Glomerular visceral epithelial cell (primary cell): ENCODE measurements around the gene SENP7.
"Not testable (repeated sequence)": the region's sequence is repeated elsewhere in the genome, so short reads cannot be mapped to it uniquely, and the experiment has no call there.

Experiments
- DNase-seq: peaks from one replicate; pipeline ENCODE4 v3.0.0-alpha.2; 2016; ENCODE audit errors: extremely low spot score

SENP7 gene

DNA sequence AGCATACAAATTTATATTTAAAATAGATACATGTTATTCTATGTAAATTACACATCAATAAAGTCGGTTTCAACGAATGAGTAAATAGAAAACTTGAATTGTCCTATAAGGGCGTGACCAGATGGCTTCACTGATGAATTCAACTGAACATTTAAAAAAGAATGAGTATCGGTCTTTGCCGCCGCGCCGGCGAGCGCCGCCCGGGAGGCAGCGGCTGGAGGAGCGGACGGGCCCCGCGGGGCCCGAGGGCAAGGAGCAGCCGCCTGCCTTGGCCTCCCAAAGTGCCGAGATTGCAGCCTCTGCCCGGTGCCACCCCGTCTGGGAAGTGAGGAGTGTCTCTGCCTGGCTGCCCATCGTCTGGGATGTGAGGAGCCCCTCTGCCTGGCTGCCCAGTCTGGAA, 74.4 kb downstream of the SENP7 start:
- not testable (repeated sequence) for DNase-seq

DNA sequence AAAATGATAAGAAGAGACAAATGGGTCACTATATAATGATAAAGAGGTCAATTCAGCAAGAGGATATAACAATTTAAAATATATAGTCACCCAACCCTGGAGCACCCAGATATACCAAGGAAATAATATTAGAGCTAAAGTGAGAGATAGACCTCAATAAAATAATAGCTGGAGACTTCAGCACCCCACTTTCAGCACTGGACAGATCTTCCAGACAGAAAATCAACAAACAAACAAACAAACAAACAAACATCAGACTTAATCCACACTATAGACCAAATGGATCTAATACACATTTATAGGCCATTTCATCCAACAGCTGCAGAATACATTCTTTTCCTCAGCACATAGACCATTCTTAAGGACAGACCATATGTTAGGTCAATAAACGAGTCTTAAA, 79.4 kb downstream of the SENP7 start:
- no peak for DNase-seq

DNA sequence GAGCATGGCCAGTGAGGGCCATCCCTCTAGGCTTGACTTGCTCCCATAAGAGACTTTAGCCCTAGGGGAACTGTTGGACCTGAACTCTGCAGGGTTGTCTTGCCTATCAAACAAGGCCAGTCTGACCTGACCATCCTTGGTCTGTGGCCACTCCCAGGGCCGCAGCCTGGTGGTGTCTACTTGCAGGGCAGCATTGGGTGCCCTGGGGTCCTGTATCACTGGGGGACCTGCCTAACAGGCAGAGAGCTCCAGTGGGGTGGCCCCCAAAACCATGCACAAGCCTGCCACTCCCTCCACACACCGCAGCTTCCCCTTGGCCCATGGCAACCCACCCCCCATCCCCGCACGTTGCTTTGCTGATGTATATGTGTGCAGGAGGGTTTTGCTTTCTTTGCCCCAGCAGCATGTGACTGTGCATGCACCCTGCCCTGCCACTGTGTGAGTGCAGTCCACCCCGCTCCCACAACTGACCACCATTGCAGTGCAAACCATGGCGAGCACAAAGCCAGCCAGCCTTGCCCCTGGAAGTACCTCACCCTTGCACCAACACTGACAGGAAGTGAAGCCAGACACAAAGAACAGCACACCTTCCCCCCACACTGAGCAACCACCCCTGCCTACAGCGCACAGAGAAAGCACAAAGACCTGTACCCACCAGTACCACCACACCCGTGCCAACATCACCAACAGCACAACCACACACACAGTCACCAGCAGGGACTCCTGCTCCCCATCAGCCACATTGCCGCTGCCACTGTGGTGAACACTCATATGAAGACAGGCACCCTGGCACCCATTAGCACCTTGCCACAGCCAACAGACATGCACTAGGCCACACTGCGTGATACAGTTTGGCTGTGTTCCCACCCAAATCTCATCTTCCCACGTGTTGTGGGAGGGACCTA, 88.8 kb downstream of the SENP7 start:
- DNase-seq: no peak

DNA sequence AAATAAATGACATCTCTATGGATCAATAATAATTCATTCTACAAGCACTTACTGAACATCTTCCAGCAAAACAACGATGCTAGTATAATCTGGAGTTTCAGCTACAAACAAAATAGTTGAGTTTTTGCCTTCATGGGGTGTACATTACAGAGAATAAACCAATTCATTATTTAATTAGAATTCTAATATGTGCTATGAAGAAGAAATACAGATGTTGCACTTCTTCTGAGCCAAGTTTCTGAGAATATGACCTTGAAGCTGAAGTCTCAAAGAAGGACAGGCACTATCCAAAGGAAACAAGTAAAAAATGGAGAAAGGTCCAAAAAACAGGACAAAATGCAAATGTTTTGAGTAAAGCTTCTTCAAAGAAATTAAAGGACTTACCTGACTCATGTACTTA, 94.2 kb downstream of the SENP7 start:
- no peak for DNase-seq

DNA sequence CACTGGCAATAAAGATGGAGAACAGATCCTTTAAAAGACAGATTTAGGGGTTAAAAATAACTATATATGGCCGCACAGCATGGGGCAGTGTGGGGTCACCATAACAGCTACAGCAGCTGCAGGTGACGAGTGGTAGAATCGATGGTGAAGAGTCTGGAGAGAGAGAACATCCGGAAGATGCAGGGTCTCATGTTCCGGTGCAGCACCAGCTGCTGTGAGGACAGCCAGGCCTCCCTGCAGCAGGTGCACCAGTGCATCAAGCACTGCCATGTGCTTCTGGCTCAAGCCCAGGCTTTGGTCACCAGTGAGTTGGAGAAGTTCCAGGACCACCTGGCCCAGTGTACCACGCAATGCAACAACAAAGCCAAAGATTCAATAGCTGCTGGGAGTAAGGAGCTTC, 98.9 kb downstream of the SENP7 start:
- DNase-seq: no peak

DNA sequence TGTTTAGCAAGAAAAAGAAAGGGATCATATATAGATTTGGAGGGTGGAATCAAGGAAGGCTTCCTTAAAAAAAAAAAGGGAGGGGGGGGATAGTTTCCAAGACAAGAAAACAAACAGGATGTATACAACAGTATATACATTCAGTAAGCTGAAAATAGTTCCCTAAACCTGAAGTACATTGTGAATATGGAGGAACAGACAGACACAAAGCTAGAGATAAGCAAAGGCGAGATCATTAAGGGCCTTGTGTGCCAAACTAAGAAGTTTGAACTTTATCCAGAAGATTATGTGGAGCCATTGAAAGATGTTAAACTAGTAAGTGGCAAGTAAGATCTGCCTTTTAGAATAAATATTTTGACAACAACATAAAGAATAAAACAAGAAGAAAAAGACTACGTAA, 99.4 kb downstream of the SENP7 start:
- DNase-seq: no peak

DNA sequence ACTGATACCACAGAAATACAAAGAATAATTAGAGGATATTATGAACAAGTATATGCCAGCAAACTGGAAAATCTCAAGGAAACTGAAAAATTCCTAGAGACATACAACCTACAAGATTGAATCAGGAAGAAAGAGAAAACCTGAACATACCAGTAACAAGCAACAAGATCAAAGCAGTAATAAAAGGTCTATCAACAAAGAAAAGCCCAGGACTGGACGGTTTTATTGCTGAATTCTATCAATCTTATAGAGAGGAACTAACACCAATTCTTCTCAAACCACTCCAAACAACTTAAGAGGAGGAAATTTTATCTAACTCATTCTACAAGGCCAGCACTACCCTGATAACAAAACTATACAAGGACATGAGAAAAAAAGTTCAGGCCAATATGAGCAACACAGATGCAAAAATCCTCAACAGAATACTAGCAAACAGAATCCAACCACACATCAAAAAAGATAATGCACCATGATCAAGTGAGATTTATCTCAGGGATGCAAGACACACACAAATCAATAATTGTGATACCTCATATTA, 121.5 kb downstream of the SENP7 start:
- DNase-seq: no peak

DNA sequence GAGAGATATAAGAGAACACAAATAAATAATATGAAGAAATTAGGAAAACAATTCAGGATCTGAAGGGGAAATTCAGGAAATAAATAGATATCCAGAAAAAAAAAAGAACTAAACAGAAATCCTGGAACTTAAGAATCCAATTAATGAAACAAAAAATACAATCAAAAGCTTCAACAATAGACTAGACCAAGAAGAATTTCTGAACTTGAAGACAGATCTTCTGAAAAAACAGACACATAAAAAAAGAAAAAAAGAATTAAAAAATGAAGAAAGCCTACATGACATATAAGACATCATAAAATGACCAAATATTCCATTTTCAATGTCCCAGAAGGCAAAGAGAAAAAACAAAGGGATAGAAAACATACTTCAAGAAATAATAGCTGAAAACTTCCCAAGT, 124.3 kb downstream of the SENP7 start:
- no peak for DNase-seq

DNA sequence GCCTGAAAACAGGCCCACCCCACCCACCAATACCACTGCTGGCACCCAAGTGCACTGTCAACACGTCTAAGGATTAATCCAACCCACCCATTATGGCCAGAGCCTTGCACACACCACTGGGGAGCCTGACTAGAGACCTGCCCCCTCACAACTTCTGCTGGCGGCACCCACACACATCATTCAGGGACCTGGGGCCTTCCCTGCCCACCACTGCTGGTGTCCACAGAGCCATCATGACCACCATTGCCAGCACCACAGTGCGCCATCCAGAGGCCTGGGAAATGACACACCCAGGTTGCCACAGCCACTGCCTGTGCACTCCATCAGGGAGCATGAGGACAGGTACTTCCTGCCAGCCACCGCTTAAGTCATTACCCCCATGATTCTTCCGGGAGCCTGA, 125.7 kb downstream of the SENP7 start:
- no peak for DNase-seq

DNA sequence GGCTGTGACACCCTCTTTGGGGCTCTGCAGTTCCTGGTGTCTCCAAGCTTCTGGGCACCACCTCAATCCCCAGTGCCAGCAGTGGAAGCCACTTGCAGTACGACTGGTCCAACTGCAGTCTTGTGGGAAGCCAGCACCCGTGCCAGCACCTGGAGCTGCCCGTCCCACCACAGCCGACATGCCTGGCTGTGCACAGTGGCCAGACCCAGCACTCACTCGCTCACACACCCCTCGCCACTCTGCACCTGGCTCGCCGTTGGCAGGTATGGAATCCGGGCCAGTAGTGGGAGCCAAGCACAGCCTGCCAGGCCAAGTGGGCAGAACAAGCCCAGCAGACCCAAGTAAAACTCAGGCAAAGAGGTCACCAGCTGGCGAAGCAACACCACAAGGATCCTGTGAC, 128.6 kb downstream of the SENP7 start:
- DNase-seq: no peak

DNA sequence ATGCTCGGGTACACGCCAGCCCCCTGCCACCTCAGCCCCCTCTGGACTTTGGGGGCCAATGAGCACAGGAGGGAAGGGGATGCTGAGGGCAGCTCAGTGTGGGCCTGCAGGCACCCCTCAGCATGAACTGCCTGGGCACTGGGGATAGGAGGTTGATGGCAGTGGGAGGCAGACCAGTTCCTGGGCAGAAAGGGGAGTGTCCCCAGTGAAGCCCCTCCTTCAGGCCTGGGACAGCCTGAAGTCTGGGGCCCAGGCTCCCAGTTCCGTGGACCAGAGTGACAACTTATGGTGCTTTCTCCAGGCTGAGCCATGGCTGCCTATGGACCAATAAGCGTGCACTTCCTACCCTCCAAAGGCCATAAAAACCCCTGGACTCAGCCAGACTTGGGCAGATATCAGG, 129.4 kb downstream of the SENP7 start:
- DNase-seq: no peak

DNA sequence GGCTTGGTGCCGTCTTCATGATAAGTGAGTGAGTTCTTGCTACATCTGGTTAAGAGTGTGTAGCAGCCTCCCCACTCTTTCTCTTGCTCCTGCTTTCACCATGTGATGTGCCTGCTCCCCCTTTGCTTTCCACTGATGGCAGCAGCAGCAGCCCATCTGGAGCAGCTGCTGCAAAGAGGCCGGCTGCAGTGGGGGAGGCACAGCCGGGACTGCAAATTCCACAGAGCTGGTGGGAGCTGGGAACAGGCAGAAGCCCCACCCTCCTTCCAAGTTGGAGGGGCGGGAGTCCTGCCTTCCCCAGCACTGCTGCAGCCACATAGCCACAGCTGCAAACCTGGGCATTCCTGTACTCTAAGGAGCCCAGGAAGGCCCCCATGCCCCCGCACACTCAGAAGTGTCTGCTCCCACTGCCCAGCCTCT, 129.8 kb downstream of the SENP7 start:
- no peak for DNase-seq

DNA sequence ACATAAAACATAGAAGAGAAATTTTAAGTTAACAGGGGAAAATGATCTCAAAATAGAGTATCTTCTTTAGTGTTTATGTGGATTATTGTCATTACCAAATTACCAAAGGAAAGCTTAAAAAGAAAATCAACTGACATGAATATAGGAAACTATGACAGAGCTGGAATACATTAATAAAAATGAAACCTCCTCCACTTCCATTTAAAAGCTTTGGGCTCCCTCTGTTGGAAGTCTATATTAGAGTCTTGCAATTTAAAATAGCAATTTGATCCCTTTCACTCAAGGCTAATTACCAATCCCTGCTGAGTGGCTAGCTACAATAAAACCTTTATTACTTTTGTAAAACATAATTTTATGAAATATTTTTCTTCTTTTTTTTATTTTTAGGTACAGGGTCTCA, 131.2 kb downstream of the SENP7 start:
- DNase-seq: peak; percentile 3

DNA sequence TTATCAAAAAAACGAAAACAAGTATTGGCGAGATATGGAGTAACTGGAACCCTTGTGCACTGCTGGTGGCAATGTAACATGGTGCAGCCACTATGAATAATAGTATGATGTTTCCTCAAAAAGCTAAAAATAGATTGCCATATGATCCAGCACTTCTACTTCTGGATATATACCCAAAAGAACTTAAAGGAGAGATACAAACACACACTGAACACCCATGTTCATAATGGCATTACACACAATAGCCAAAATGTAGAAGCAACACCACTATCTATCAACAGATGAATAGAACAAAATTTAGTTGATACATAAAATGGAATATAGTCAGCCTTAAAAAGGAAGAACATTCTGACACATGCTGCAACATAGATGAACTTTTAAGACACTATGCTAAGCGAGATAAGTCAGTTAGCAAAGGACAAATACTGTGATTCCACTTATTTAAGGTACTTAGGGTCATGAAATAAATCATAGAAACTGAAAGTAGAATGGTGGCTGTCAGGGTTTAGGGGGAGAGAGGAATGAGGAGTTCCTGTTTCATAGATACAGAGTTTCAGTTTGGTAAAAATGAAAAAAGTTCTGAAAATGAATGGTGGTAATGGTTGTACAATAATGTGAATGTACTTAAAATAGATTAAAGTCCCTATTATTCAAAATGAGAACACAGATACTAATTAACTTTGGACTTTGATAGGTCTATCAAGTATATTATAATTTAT, 133.2 kb downstream of the SENP7 start:
- DNase-seq: no peak

DNA sequence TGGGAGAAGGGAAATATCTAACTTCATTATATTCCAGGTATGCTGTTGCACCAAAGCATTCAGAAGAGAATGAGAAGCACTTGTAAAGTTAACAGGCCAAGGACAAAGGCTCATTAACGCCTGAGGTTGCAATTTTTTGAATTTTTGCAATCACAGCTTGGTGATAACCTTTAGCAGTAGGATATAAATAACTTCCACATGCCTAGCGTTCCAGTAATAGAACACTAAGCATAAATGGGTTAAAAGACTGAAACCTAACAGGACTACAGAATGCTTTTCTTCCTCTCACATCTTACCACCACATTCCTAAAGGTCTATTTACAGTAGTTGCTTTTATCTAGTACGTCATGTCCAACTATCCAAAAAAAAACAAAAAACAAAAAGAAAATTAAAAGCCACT, 135.2 kb downstream of the SENP7 start:
- DNase-seq: no peak

DNA sequence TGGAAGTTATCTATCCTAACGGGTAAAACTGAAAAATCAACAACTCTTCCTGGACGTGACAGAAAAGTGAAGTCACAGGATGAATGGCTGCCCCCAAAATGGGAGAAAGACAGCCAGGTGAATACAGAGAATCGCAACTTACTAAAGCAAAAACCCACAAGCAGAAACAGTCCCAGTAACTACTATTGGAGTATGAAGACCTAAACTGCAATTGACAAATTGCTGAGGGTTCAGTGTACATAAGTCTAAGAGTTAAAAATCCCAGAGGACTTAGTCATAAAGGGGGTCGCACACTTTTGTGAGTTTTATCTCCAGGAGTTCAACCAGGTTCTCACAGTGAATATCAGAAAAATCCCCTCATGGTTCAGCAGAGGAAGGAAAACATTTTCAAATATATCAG, 135.8 kb downstream of the SENP7 start:
- DNase-seq: no peak

DNA sequence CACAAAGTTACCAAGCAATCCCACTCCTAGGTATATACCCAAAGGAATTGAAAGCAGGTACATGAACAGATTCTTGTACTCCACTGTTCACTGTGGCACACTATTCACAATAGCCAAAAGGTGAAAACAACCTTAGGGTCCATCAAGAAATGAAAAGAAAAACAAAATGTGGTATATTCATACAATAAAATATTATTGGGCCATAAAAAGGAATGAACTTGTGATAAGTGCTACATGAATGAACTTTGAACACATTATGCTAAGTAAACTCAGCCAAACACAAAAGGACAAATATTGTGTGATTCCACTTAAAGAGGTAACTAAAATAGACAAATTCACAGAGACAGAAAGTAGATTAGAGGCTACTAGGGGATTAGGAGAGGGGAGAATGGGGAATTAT, 137.4 kb downstream of the SENP7 start:
- no peak for DNase-seq

DNA sequence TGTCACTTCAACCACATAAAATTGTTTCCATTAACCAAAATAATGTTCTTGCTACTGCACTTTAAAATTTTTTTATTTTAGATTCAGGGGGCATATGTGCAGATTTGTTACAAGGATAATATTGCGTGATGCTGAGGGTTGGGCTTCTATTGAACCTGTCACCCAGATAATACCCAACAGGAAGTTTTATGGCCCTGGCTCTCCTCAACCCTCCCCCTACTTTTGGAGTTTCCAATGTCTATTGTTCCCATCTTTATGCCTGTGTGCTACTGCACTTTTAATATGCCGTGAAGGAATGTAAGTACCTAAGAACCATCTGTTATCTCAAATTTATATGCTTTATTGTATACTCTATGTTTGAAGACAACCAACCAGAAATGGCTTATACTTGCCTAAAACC, 150.6 kb downstream of the SENP7 start:
- no peak for DNase-seq

DNA sequence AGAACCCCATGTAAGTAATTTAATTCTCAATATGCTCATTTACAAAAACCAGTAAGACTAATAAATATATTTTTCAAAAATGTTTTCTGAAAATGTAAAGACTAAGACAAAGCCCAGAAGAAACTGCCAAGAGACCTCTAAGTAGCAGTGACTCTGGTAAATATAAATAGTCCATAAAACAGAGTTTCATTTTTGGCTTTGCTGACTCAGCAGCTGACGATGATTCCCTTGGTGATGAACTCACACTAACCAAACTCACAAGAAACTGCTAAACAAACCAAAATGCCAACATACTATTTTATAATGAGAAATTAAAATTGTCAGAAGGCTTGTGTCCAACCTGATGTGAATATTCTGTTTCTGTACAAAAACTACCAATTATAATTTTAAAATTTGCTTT, 161.2 kb downstream of the SENP7 start:
- no peak for DNase-seq

DNA sequence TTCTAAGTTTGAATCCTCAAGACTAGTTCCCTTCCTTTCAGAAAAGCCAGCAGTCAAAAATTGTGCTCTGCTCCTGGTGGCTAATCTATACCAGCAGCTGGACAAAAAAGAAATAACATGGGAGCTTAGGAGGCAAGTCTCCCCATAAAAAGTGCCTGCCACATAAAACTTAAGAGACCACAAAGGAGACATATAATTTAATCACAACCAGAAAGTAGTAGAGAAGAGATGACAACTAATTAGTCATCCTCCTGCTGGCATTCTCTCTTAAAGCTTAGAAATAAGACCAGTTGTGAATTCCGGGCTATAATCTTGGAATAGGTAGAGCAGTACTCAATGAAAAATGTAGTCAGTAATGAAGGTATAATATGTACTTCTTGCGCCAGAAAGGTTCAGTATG, 172.4 kb downstream of the SENP7 start:
- no peak for DNase-seq

DNA sequence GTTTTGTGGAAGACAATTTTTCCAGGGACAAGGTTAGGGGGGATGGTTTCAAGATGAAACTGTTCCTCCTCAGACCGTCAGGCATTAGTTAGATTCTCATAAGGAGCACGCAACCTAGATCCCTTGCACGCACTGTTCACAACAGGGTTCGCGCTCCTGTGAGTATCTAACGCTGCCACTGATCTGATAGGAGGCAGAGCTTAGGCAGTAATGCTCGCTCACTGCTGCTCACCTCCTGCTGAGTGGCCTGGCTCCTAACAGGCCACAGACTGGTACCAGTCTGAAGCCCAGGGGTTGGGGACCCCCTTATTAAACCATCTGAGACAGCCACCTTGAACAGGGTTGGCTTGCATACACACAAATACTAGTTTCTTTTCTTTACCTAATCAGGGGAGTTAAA, 179.1 kb downstream of the SENP7 start:
- DNase-seq: no peak

DNA sequence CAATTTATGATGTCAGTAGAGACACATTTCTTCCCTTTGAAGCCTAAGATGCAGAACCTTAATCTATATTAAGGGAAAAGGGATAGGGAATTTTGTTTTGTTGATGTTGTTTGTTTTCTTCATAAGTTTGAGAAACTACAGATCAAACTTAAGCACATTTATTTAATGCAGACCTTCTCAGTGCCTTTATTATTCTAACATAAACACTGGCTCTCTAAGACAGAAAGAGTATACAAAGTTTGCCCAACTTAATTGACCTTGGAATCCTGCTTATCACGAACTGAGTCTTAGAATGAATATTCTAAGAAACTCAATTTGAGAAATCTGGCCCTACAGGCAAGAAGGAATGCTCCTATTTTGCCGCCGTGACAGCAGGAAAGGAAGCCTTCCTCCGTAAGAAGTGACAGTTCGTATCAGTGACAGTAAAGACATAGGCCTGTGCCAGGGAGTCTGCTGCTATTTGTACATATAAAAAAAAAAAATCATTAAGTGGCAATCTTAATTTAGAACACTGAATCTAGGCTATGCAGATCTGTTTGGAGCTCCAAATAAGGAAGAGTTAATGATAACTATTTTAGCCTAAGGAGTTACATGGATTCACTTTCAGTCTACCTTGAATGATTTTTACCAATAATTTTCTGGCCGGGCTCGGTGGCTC, 183.9 kb downstream of the SENP7 start:
- no peak for DNase-seq
